HUDEP-2 (cell line): ENCODE measurements around the gene KRTAP17-1.

Source experiments
- DNase-seq, 76 experiments: peaks; one replicate each; lab custom pipeline; 2025; ENCODE audit not compliant: unreplicated experiment in 76 of 76; lab: John Stamatoyannopoulos, UW

The KRTAP17-1 gene

DNA sequence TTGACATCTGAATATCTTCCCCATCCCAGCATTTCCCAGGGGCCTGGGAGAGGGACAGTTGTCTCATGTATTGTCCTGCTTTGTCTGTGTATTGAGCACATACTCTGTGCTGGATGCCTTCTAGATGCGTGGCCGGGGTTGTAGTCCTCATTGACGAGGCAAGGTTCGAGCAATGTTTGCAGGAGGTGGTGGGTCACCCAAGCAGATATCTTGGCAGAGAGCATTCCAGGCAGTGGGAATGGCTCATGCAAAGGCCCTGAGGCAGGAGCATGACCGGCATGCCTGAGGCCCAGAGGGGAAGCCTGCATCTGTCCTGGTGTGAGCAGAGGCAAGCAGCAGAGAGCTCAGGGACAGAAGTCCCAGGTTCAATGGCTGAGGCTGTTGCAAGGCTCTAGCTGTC, 17.6 kb upstream of the KRTAP17-1 start:
- DNase-seq: no peak

DNA sequence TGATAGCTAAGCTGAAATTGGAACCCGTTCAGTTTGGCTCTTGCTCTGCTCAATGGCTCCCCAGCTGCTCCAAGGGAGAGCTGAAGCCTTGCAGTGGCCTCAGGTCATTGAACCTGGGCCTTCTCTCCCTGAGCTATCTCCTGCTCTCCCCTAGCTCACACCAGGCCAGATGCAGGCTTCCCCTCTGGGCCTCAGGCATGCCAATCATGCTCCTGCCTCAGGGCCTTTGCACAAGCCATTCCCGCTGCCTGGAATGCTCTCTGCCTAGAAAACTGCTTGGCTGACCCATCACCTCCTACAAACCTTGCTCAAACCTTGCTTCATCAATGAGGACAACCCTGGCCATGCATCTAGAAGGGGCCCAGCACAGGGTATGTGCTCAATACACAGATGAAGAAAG, 16.7 kb upstream of the KRTAP17-1 start:
- DNase-seq: no peak

DNA sequence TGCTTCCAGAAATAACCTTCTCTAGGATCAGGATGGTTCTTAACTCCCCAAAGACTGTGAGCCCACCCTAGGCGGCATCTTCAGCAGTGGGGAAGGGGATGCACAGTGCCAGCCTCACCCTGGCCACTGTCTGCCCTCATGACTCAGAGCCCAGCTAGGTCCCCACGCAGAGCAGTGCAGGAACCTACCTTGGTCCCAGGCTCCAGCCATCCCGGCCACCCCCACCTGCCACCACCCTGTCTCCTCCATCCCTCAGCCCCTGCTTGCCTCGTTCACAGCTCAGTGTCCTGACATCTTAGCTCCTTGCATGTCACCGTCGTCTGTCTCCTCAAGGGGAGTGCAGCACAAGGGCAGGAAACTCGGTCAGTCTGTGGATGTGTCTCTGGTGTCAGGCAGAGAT, 16.1 kb upstream of the KRTAP17-1 start:
- no peak for DNase-seq

DNA sequence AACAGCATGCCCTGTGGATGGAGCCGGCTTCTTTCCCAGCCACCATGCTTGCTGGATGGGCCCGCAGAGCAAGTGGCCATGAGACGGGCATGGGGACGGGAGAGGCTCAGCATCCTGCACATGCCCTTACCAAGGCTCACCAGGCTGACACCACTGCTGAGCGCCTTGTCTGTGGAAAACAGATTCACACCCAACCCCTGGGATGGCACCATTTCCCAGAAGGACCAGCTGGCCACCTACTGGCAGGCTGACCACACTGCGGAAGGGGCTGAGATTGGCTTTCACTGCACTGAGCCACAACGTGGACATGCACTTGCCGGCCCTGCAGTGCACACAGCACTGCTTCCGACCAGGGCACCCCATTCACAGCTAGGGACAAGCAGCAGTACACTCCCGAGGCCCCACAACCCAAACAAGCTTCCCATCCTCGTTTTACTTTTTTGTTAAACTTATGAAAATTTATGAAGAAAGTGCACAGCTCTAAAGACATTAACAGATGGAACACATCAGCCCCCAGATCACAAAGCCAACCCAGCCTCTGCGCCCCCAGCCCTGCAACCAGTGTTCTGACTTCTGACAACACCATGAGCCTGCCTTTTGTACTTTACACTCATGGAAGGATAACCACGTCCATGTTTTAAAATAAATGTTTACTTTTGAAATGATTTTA, 13.9 kb upstream of the KRTAP17-1 start:
- peak in 22 of 76 experiments; percentile 2 to 49 (median 8) for DNase-seq

DNA sequence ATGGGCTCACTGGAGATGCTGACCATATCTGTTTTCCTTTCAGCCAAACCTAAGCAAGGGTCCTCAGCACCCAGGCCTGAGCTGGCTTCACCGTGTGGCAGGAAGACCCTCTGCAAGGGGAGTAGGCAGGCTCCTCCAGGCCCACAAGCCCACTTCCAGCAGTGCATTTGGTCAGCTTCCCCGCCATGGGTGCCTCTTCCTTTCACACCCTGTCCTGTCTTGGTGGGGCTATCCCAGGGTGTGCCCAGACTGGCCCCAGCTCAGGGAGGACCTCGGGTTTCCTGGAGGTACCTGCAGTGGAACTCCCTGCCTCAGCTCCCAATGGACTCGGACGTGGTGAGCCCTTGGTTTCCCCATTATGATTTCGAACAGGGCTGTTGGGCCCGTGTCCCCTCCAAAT, 12.7 kb upstream of the KRTAP17-1 start:
- DNase-seq: no peak

DNA sequence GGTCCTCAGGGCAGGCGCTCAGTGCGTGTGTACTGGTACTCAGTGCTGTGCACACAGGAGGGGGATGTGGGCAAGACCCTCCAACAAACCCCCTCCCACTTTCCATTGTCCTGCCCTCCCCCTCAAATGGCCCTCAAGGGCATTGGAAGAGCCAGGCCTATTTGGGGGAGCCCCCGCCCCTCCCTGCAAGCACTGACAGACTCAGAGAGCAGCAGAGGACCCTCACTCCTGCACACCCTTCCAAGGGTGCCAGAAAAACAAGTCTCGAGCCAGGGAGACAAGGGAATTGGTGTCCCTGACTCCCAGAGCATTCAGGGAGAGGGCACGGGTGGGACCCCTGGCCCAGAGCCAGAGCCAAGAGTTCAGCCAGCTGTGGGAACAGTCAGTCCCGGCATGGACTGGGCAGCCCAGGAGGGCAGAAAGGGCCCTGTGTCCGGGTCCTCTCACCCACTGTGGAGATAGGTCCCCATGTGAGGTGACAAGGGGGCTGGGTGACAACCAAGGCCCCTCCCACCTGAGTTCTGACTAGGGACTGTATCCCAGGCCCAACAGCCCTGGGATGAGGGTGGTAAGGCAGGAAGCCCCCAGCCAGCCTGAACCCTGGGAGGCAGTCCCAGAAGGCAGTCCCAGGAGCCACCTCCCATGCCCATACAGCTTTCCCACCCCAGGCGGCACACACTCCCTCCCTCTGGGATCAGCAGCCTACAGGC, 12.1 kb upstream of the KRTAP17-1 start:
- DNase-seq: no peak

DNA sequence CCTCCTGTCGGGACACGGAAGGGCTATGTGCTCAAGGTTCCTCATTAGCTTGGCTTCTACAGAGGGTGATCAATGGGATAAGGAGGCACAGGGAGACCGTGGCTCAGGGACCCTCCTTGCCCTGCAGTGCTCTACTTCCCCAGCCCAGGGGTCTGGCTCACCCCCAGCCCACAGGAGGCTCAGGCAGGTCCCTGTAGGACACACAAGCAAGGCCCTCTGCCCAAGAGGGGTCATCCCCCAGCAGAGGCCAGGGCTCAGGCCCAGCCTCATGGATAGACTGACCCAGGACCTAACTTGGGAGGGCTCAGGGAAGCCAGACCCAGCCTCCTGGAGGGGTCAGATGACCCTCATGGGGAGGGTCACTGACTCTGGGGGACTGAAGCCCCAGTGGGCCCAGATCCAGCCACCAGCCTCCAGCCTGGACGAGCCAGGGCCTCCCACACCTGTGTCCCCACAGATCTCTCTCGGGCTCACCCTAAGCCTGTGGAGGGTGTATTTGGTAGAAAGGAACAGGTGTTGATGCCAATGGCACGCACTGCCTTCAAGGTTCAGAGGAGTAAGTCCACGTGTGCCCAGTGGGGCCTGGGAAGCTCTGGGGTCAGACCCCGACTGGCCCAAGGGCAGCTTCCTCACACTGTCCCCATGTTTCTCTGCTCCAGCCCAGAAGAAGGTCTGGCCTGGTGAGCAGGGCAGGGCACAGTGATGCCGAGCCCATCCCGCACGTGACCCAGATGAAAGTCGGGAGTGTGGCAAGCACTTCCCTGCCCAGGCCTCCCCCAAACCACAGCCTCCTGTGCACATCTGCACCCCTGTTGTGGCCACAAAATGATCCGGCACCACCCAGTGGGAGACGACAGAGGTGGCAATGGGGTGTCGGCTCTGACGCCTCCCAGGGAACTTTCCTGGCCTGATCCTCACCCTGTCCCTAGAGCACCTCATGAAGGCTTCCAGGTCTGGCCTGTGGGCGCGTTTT, 10.9 kb upstream of the KRTAP17-1 start:
- DNase-seq: no peak

DNA sequence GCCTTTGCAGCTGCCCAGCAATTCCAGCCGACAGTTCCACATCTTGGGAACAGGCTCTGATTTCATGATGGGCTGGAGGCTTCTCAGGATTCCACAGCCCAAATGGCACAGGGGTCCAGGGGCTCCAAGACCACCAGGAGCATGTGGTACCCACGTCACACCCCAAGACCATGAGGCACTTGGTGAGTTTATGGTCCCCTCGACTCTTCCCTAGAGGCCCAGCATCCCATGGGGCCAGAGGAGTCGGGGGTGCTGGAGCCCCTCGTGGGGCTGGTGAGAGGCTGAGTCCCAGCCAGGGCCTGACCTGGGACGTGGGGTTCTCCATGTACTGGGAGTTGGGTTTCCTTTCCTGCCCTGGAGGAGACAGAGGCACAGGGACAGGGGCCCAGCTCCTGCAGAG, 10.1 kb upstream of the KRTAP17-1 start:
- no peak for DNase-seq

DNA sequence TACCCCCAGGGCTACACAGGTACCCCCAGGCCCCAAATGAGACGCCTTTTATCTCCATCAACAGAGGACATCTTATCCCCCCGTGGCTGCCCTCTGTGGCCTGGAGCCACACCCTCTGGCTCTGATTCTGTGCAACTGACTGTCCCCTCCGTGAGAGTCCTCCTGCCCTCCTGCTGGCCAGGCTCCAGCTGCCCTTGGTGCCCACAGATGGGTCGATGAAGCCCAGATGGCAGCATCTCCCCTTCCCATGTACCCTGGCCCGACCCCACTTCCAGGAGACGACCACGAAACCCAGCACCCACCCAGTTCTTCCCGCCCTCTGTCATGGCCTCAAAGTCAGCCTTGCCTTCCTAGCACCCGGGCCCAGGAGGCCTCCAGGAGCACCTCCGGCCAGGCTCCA, 9.6 kb upstream of the KRTAP17-1 start:
- no peak for DNase-seq

DNA sequence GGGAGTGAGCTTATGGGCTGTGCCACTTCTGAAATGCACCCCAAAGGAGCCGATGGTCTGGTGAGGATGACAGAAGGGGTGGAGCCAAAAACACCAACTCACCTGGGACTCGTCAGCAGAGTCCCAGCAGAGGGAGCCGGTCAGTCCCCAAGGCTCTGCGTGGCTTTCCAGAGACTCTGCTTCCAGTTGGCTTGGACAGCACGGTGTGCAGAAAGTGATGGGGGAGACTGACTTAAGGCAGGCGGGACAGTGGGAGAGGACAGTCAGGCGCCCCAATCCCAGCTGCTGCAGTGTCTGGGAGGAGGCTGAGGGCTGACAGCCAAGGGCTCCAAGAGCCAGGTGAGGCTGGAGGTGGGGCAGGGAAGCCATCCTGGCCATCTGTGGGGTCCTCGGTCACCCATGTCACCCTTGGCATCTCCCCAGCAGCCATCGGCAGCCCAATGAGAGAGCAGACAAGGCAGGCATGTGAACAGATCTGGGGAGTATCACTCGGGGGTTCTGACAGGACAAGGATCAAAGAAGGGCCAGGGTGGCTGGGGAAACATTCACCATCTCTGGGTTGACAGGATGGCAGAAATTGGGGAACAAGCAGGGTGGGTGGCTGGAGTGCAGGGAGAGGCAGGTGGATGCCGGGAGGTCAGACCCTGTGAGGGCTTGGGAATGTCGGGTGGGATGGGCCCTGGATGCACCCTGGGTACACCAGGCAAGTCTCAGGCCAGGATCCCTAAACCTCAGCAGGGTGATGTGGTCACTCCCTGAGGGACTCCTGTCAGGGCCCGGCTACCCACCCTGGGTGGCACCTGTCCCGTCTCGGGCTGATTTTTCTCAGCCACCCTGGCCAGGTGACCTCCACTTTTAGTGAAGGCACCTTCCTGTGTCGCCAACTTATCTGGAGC, 8.9 kb upstream of the KRTAP17-1 start:
- no peak for DNase-seq

DNA sequence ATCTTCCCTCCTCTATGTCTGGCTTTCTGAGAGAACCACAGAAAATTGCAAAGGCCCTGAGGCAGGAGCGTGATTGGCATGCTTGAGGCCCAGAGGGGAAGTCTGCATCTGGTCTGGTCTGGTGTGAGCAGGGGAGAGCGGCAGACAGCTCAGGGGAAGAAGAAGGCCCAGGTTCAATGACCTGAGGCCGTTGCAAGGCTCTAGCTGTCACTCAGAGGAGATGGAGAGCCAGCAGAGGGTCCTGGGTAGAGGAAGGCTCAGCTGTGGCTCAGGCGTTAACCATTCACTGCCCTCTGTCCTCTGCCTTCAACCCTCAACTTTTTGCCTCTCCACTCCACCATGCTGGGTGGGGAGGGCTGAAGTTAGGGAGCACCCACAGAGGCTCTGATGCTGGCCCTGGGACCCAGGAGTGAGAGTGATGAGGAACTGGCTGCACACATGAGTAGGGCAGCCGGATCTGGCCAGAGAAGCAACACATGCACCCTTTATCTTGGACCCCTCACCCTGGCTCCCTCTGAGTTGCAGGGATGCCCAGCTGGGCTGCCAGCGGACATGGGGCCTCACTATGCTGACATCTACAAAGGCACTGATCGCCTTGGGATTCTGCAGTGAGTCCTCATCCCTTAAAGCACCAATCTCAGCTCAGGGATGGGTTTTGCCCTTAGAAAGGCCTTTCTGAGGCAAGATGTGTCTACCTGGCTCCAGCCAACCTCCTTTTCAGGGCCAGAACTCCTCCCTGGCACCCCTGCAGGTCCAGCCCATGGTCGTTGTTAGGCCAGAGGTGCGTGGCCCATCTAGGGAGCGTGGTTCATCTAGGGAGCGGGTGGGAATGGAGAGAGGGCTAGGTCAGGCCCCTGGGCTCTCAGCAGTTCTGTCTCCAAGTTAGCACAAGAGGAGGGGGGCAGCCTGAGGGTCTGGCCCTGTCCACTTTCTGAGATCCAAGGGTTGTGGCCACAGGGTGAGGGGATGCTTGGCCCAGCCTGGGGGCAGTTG, 7.7 kb upstream of the KRTAP17-1 start:
- no peak for DNase-seq

DNA sequence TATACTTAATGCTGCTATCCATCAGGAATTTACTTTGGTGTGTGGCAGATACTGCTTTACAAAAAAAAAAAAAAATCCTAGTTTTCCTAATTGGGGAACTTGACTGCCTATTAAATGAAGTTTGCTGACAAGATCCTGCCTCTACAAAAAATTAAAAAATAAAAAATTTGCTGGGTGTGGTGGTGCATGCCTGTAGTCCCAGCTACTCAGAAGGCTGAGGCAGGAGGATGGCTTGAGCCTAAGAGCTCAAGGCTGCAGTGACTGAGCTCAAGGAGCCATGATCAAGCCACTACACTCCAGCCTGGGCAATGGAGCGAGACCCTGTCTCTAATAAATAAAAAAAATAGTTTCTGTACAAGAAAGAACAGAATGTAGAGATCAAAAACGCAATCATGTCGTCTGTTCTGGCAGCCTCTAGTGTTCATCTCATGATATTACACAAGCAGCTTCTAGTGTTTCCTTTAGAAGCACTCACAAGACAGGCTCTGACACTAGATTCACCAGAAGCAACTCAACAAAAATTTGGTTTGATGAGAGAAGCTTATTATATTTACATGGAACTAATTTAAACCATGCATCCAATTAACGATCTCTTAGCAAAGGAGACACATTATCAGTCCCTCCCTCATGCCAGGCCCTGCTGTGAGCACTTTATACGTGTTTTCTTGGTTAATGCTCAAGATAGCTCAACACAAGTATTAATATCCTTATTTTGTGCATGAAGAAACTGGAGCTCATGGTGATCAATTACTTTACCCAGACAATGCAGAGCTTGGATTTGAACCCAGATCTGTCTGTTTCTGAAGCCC, 6.8 kb upstream of the KRTAP17-1 start:
- peak in 3 of 76 experiments; percentile 3 to 5 (median 5) for DNase-seq

DNA sequence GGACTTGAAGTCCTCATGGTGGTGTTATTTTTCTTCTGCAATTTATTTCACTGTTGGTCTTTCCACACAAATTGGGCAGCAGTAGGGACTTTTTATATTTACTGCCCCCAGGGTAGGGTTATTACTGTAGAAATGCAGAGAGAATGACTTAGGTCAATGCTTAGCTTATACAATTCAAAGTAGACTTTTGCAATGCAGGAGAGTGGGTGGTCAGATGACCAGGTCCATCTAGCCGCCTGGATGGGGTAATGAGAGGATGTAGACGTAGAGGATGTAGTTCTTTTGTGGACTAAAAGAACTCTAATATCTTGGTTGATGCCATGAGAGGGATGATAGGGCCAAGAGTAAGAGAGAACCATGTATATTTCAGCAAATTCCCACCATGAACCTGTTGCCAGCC, 2.7 kb upstream of the KRTAP17-1 start:
- DNase-seq: no peak

DNA sequence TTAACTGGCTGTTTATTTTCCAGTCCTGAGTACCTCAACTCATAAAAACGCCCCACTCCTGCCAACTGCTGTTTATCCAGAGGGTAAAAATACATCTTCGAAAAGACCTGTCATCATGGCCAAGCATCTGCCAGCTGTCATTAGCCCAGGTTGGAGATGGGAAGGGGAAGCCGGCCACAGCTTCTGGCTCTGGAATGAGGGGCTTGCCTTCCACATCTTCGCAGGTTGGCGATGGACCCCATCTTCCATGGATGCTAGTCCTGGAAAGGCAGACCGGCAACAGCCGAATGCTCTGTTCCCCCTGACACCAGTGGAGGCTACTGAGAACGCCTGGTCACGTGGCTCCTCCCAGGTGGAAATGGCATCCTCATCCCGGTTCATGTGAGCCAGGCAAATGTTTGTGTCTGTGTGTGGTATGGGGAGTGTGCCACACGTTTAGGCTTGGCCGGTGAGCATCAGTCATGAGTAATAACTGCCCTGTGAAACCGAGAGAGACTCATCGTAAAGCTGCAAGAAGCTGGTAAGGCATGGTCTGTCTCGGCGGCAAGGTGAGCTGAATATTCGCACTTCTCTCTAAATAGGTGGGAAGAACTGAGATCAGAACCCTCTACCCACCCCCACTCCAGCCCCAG, 420 bp upstream of the KRTAP17-1 start:
- DNase-seq: no peak

DNA sequence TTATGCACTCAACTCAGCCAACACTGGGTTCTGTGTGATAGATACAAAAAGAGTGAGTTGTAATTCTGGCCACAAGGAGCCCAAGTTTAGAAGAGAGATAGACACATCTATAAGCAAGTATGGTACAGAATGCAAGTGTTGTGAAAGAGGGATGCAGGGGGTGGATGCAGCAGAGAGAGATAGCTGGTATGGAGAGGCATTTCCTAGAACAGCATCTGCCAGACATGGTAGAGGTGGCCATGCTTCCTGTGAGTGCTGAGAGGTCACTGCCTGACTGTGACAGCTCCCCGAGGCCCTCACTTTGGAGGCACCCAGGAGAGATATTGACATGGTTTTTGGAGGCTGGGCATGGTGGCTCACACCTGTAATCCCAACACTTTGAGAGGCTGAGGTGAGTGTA, 4.4 kb downstream of the KRTAP17-1 start:
- DNase-seq: no peak

DNA sequence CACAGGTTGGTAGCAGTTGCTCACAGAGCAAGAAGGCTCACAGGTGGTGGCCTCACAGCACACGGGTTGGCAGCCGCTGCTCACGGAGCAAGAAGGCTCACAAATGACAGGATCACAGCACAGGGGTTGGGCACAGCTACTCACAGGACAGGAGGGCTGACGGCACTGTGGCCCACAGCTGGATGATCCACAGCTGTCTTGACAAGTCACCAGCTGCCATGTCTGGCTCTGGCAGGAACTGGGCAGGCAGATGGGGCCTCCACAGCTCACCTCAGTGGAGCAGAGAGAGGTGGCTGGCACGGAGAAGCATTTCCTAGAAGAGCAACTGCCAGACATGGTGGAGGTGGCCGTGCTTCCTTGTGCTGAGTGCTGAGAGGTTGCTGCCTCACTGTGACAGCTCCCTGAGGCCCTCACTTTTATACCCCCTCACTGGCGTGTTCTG, 6.6 kb downstream of the KRTAP17-1 start, which contains the start of gene KRTAP16-1:
TSS of gene KRTAP16-1 (minus strand) at position 392 of the 442 bp plus-strand sequence. CDS start at position 336, 56 bp downstream.
- no peak for DNase-seq

DNA sequence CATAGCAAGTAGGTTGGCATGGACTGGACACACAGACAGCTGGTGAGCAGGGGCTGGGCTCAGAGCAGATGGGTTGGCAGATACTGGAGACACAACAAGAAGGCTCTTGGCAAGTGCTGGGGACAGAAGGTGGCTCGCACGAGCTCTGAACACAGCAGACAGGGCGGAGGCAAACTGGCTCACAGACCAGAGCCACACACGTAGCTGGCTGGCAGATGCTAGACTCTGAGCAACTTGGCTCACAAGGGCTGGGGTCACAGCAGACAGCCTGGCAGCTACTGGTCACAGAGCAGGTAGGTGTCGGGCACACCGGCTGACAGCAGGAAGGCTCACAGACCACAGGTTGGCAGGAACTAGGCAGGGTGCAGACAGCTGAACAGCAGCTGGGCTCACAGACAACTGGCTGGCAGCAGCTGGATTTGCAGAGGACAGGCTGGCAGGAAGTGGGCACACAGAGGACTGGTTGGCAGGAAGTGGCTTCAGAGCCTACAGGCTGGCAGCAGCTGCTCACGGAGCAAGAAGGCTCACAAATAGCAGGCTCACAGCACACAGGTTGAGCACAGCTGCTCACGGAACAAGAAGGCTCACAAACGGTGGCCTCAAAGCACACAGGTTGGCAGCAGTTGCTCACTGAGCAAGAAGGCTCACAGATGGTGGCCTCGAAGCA, 7.1 kb downstream of the KRTAP17-1 start:
- DNase-seq: no peak
